ENCODE data around the gene CALCOCO1.

GRCh38 chr12:53770281-53770680, 43.0 kb upstream of the CALCOCO1 start:
- TF ChIP-seq CTCF (IDR thresholded peaks at IDR 0.05; ENCODE audit: low read depth, low read length, missing input control): no peak
- no peak for TF ChIP-seq SP1 (IDR thresholded peaks at IDR 0.05)
- no peak for TF ChIP-seq JUND (IDR thresholded peaks at IDR 0.05)
- no peak for TF ChIP-seq ZBTB33 (IDR thresholded peaks at IDR 0.05)
- TF ChIP-seq RXRA (IDR thresholded peaks at IDR 0.05): no peak
- no peak for TF ChIP-seq TAF1 (conservative IDR thresholded peaks at IDR 0.05)
- no peak for TF ChIP-seq RAD21 (IDR thresholded peaks at IDR 0.05)
- TF ChIP-seq REST (IDR thresholded peaks at IDR 0.05): no peak
